ENCODE results near the gene FAM13B.

Gene FAM13B

GRCh38 chr5:138021771-138022170 is 11.1 kb downstream of the FAM13B start:
- Histone ChIP-seq H3K4me3 (ENCODE audit: low read depth, low read length) (no peak overlapping the region), H3K9me3 (ENCODE audit: control insufficient read depth, low read length) (no peaks in the 10 kb centered on the region), H3K79me2 (peaks cover 51% of the 10 kb centered on the region), H3K27me3 (ENCODE audit: control insufficient read depth, insufficient read depth, low read length) (no peaks in the 10 kb centered on the region), H3K4me2 (ENCODE audit: low read length) (no peak overlapping the region), H3K27ac (no peak overlapping the region), H3K36me3 (ENCODE audit: control insufficient read depth, insufficient read depth, low read length) (no peaks in the 10 kb centered on the region), H3K4me1 (peaks cover 9% of the 10 kb centered on the region), H2AFZ (no peak overlapping the region), H3K9ac (no peak overlapping the region)
- no peak for TF ChIP-seq CTCF (IDR thresholded peaks at IDR 0.05)

- no peak overlapping the region for H2AFZ ChIP-seq
- TF ChIP-seq CTCF (IDR thresholded peaks at IDR 0.05), result no peak
- H3K36me3 ChIP-seq (ENCODE audit: control insufficient read depth, insufficient read depth, low read length), result no peaks in the 10 kb centered on the region
- H3K4me2 ChIP-seq (ENCODE audit: low read length), result no peak overlapping the region
- H3K9ac ChIP-seq, result no peak overlapping the region
- no peak overlapping the region for H3K4me3 ChIP-seq (ENCODE audit: low read depth, low read length)
- H3K79me2 ChIP-seq, result peaks cover 44% of the 10 kb centered on the region
- no peak overlapping the region for H3K27ac ChIP-seq
- peaks cover 2% of the 10 kb centered on the region for H3K4me1 ChIP-seq
- no peaks in the 10 kb centered on the region for H3K27me3 ChIP-seq (ENCODE audit: control insufficient read depth, insufficient read depth, low read length)
- H3K9me3 ChIP-seq (ENCODE audit: control insufficient read depth, low read length), result no peaks in the 10 kb centered on the region
Measured at GRCh38 chr5:138018849-138019248, 14.0 kb downstream of the FAM13B start.

GRCh38 chr5:138015916-138016315 is 17.0 kb downstream of the FAM13B start:
- H3K27me3 ChIP-seq (ENCODE audit: control insufficient read depth, insufficient read depth, low read length), result no peaks in the 10 kb centered on the region
- H3K4me3 ChIP-seq (ENCODE audit: low read depth, low read length), result no peak overlapping the region
- H2AFZ ChIP-seq, result no peak overlapping the region
- peaks cover 33% of the 10 kb centered on the region for H3K79me2 ChIP-seq
- TF ChIP-seq CTCF (IDR thresholded peaks at IDR 0.05), result no peak
- no peak overlapping the region for H3K27ac ChIP-seq
- H3K4me2 ChIP-seq (ENCODE audit: low read length), result no peak overlapping the region
- H3K9me3 ChIP-seq (ENCODE audit: control insufficient read depth, low read length), result no peaks in the 10 kb centered on the region
- no peaks in the 10 kb centered on the region for H3K4me1 ChIP-seq
- no peak overlapping the region for H3K9ac ChIP-seq
- H3K36me3 ChIP-seq (ENCODE audit: control insufficient read depth, insufficient read depth, low read length), result no peaks in the 10 kb centered on the region

GRCh38 chr5:138011991-138012390 is 20.9 kb downstream of the FAM13B start:
- H3K36me3 ChIP-seq (ENCODE audit: control insufficient read depth, insufficient read depth, low read length), result no peaks in the 10 kb centered on the region

More at GRCh38 chr5:138011991-138012390, 20.9 kb downstream of the FAM13B start:
- H3K27me3 ChIP-seq (ENCODE audit: control insufficient read depth, insufficient read depth, low read length), result no peaks in the 10 kb centered on the region
- H2AFZ ChIP-seq, result no peak overlapping the region
- H3K4me2 ChIP-seq (ENCODE audit: low read length), result no peak overlapping the region
- H3K79me2 ChIP-seq, result peaks cover 19% of the 10 kb centered on the region
- H3K9me3 ChIP-seq (ENCODE audit: control insufficient read depth, low read length), result no peaks in the 10 kb centered on the region
- no peak overlapping the region for H3K9ac ChIP-seq
- H3K27ac ChIP-seq, result no peak overlapping the region
- TF ChIP-seq CTCF (IDR thresholded peaks at IDR 0.05), result no peak
- no peaks in the 10 kb centered on the region for H3K4me1 ChIP-seq
- H3K4me3 ChIP-seq (ENCODE audit: low read depth, low read length), result no peak overlapping the region
